OCI-LY1 (cell line): ENCODE measurements around the gene KCNH1.

ENCODE experiments used
- H2AFZ ChIP-seq: fragments of 200-600 bp; sonication (generic), shearing (Covaris generic); 2 replicates; pipeline ENCODE4 v1.6.0; 2014; ENCODE audit warnings: antibody characterized with exemption, mild to moderate bottlenecking, low read length
- H3F3A ChIP-seq: fragments of 200-600 bp; sonication (generic), shearing (Covaris generic); 2 replicates; pipeline ENCODE4 v1.6.0; 2014; ENCODE audit warnings: mild to moderate bottlenecking, antibody characterized with exemption, low read length, moderate library complexity; ENCODE audit not compliant: insufficient read depth
- H3K27ac ChIP-seq: fragments of 200-600 bp; sonication (generic); 2 replicates; pipeline ENCODE4 v1.5.1; 2014; ENCODE audit warnings: low read length, mixed run types, mild to moderate bottlenecking, low read depth; ENCODE audit not compliant: poor library complexity, severe bottlenecking
- H3K27me3 ChIP-seq: fragments of 200-600 bp; sonication (generic); 2 replicates; pipeline ENCODE4 v1.6.0; 2014; ENCODE audit warnings: antibody characterized with exemption, mild to moderate bottlenecking, low read length, moderate library complexity; ENCODE audit not compliant: insufficient read depth
- H3K36me3 ChIP-seq: fragments of 200-600 bp; sonication (generic); 2 replicates; pipeline ENCODE4 v1.6.1; 2014; ENCODE audit warnings: mild to moderate bottlenecking, antibody characterized with exemption, low read length, moderate library complexity, mixed read lengths; ENCODE audit not compliant: insufficient read depth
- H3K4me1 ChIP-seq: fragments of 200-600 bp; sonication (generic); 2 replicates; pipeline ENCODE4 v1.5.1; 2014; ENCODE audit warnings: mild to moderate bottlenecking, low read length, moderate library complexity; ENCODE audit not compliant: insufficient read depth, severe bottlenecking
- H3K4me2 ChIP-seq: fragments of 200-600 bp; sonication (generic), shearing (Covaris generic); 2 replicates; pipeline ENCODE4 v1.6.1; 2014; ENCODE audit warnings: low read length
- H3K4me3 ChIP-seq: fragments of 200-600 bp; sonication (generic); 2 replicates; pipeline ENCODE4 v1.5.1; 2014; ENCODE audit warnings: low read length, low read depth, mild to moderate bottlenecking, mixed read lengths; ENCODE audit not compliant: poor library complexity, severe bottlenecking
- H3K79me2 ChIP-seq: fragments of 200-600 bp; shearing (Covaris generic); 2 replicates; pipeline ENCODE4 v1.6.1; 2016; ENCODE audit warnings: mixed run types, low read length, mixed read lengths; ENCODE audit not compliant: insufficient read depth
- H3K9ac ChIP-seq: fragments of 200-600 bp; sonication (generic), shearing (Covaris generic); 2 replicates; pipeline ENCODE4 v1.6.1; 2014; ENCODE audit warnings: mild to moderate bottlenecking, low read length, mixed read lengths
- H3K9me2 ChIP-seq: fragments of 200-600 bp; sonication (generic), shearing (Covaris generic); 2 replicates; pipeline ENCODE4 v1.6.1; 2014; ENCODE audit warnings: low read depth, mild to moderate bottlenecking, low read length, mixed read lengths
- H3K9me3 ChIP-seq: fragments of 200-600 bp; shearing (Covaris generic); 2 replicates; pipeline ENCODE4 v1.6.1; 2014; ENCODE audit warnings: low read length, mixed read lengths
- H4K20me1 ChIP-seq: fragments of 200-600 bp; sonication (generic), shearing (Covaris generic); 2 replicates; pipeline ENCODE4 v1.6.0; 2016; ENCODE audit warnings: mild to moderate bottlenecking, low read length; ENCODE audit not compliant: insufficient read depth
- EZH2 ChIP-seq: fragments of 200-600 bp; sonication (generic), shearing (Covaris generic); IDR thresholded peaks from 2 replicates; pipeline ENCODE4 v1.8.0; 2017; ENCODE audit warnings: borderline replicate concordance, mixed run types, mild to moderate bottlenecking, antibody characterized with exemption, low read length, moderate library complexity, mixed read lengths
- TF ChIP-seq, protein P1 (sequence below): fragments of 200-600 bp; sonication (generic), shearing (Covaris generic); IDR thresholded peaks from 2 replicates; pipeline ENCODE4 v1.5.1; 2017; ENCODE audit warnings: mild to moderate bottlenecking, antibody characterized with exemption, low read length, moderate library complexity, mixed read lengths

Gene KCNH1

DNA sequence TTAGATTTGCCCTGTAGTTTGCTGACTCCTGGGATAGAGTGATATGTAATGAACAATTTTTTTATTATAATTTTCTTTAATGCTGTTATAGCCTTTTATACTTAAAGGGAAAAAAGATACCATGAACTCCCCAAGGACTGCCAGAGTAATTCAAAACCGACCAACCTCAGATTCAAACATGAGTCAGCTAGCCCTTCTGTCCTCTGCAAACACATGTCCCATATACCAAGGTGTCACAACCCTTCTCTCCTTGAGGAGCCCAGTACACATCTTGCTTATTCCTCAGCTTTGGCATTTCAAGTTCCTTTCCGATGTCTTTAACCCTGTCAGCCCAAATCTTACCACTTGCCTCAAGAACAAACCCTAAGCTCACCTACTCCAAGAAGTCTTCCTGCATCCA is 184.9 kb downstream of the KCNH1 start:
- H3K27ac ChIP-seq, result no peak overlapping the region
- H3K9me3 ChIP-seq, result no peaks in the 10 kb centered on the region
- no peaks in the 10 kb centered on the region for H3F3A ChIP-seq
- H3K9ac ChIP-seq, result no peak overlapping the region
- no peaks in the 10 kb centered on the region for H3K36me3 ChIP-seq
- H2AFZ ChIP-seq, result no peak overlapping the region
- no peak overlapping the region for H3K4me2 ChIP-seq
- no peaks in the 10 kb centered on the region for H3K27me3 ChIP-seq
- TF ChIP-seq EZH2, result no peak
- TF ChIP-seq, protein P1, sequence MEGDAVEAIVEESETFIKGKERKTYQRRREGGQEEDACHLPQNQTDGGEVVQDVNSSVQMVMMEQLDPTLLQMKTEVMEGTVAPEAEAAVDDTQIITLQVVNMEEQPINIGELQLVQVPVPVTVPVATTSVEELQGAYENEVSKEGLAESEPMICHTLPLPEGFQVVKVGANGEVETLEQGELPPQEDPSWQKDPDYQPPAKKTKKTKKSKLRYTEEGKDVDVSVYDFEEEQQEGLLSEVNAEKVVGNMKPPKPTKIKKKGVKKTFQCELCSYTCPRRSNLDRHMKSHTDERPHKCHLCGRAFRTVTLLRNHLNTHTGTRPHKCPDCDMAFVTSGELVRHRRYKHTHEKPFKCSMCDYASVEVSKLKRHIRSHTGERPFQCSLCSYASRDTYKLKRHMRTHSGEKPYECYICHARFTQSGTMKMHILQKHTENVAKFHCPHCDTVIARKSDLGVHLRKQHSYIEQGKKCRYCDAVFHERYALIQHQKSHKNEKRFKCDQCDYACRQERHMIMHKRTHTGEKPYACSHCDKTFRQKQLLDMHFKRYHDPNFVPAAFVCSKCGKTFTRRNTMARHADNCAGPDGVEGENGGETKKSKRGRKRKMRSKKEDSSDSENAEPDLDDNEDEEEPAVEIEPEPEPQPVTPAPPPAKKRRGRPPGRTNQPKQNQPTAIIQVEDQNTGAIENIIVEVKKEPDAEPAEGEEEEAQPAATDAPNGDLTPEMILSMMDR, result no peak
- H3K9me2 ChIP-seq, result no peaks in the 10 kb centered on the region
- no peak overlapping the region for H3K4me3 ChIP-seq
- H3K4me1 ChIP-seq, result no peaks in the 10 kb centered on the region
- H4K20me1 ChIP-seq, result no peaks in the 10 kb centered on the region
- no peaks in the 10 kb centered on the region for H3K79me2 ChIP-seq

DNA sequence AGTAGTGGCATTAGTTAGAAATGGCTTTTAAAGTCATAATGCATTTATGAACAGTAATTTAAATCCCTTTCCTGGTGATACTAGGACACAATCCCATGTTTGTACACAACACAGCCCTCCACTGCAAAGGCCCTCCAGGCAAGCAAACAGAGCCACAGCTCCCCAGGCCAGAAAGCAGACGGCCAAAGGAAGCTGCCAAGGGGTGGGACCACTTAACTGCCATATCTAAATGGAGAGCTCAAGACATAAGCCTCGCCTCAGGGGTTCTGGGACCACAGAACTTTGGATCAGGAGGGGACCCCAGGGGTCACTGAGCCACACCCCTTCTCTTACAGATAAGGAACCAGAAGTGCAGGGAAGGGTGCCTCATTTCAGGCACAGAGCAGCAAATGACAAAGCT is 189.7 kb downstream of the KCNH1 start:
- TF ChIP-seq, protein P1, result no peak
- no peak for TF ChIP-seq EZH2
- H3K9ac ChIP-seq, result no peak overlapping the region
- no peaks in the 10 kb centered on the region for H3K79me2 ChIP-seq
- no peak overlapping the region for H3K4me3 ChIP-seq
- H3F3A ChIP-seq, result no peaks in the 10 kb centered on the region
- H4K20me1 ChIP-seq, result no peaks in the 10 kb centered on the region
- no peak overlapping the region for H2AFZ ChIP-seq
- H3K4me1 ChIP-seq, result no peaks in the 10 kb centered on the region
- H3K9me2 ChIP-seq, result no peaks in the 10 kb centered on the region
- H3K27ac ChIP-seq, result no peak overlapping the region
- no peak overlapping the region for H3K4me2 ChIP-seq
- H3K36me3 ChIP-seq, result no peaks in the 10 kb centered on the region
- H3K9me3 ChIP-seq, result no peaks in the 10 kb centered on the region
- no peaks in the 10 kb centered on the region for H3K27me3 ChIP-seq

DNA sequence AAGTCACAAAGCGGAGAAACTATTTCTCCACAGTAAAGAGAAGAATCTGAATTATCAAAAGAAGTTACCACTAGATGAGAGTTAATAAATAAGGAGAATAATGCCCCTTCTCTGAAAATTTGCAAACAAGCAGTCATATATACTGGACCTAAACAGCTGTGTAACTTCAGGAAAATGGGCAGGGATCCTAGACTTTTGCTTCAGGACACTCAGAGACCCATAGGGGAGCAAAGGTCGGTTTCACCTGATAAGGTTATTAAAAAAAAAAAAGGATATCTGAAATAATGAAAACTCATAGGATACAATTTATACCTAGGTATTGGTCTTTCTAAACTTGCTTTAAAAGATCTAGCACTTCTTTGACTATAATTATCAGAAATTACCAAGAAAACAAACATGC is 191.4 kb downstream of the KCNH1 start:
- no peaks in the 10 kb centered on the region for H3K9me2 ChIP-seq
- TF ChIP-seq EZH2, result no peak
- TF ChIP-seq, protein P1, result no peak
- no peaks in the 10 kb centered on the region for H3K79me2 ChIP-seq
- no peak overlapping the region for H3K27ac ChIP-seq
- H2AFZ ChIP-seq, result no peak overlapping the region
- no peaks in the 10 kb centered on the region for H3F3A ChIP-seq
- no peak overlapping the region for H3K9ac ChIP-seq
- H4K20me1 ChIP-seq, result no peaks in the 10 kb centered on the region
- H3K4me3 ChIP-seq, result no peak overlapping the region
- H3K9me3 ChIP-seq, result no peaks in the 10 kb centered on the region
- no peaks in the 10 kb centered on the region for H3K27me3 ChIP-seq
- no peaks in the 10 kb centered on the region for H3K36me3 ChIP-seq
- H3K4me1 ChIP-seq, result no peaks in the 10 kb centered on the region
- H3K4me2 ChIP-seq, result no peak overlapping the region
